ENCODE measurements around the gene FUNDC2. TPM values are rescaled to one million over a fixed set of nuclear protein-coding genes. Genes with fewer than 3 reads are reported as not detected.

The FUNDC2 gene
- total RNA-seq, 1 donor from 2014 or later: 44.2 TPM

GRCh38 chrX:155023907-155024833 is 2.5 kb upstream of the FUNDC2 start:
- intact Hi-C loops (cut with micrococcal nuclease): no loop called here

GRCh38 chrX:155026420-155026726 is 271 bp upstream of the FUNDC2 start:
- intact Hi-C loops (cut with micrococcal nuclease): loop anchor here (1.0 kb wide), 1 partner anchor 190 kb away; the partner anchor contains the start of gene VBP1

GRCh38 chrX:155027509-155028066 is 944 bp downstream of the FUNDC2 start:
- intact Hi-C loops (cut with micrococcal nuclease): loop anchor here (1.0 kb wide), 5 partner anchors 30 to 854 kb away; partner anchors contain the start of genes BRCC3, CMC4, MTCP1 and SPRY3

DNA sequence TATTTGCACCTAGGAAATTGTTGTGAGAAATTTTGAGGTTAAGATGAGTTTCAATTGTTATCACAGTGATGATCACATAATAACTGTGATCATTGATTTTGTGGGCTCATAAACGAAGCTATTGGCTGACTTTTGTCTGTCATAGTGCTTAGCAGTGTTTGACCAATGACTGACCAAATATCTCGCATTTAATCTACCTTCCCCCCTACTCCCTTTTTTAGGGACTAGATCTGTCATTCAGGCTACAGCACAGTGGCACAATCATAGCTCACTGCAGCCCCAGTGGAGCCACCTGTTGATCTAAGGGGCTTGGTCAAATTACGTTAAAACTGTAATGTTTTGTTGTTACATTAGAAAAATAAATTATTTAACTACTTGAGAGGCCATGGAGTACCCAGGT is 1.5 kb downstream of the FUNDC2 start:
- intact Hi-C loops (cut with micrococcal nuclease): no loop called here

GRCh38 chrX:155028877-155029291 is 2.2 kb downstream of the FUNDC2 start:
- intact Hi-C loops (cut with micrococcal nuclease): no loop called here

DNA sequence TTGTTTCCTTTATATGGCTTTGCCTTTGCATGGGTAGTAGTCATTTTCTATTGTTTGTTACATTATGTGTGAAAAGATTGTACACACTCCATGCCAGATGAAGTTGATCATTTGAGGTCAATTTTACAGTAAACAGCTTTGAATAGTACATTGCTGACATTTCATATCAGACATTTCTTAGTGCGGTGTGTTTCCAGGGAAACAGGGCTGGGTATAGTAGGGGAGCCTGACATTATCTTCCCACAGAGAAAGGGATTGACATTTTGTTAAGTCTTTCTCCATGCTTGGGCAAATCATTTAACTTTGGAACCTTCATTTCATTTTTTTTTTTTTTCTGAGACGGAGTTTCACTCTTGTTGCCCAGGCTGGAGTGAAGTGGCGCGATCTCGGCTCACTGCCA is 5.0 kb downstream of the FUNDC2 start:
- intact Hi-C loops (cut with micrococcal nuclease): no loop called here

- intact Hi-C loops (cut with micrococcal nuclease): no loop called here
Observed at GRCh38 chrX:155035688-155036087, 9.0 kb downstream of the FUNDC2 start.

GRCh38 chrX:155046129-155046810 is 19.6 kb downstream of the FUNDC2 start:
- intact Hi-C loops (cut with micrococcal nuclease): no loop called here

GRCh38 chrX:155046811-155047528 is 20.3 kb downstream of the FUNDC2 start:
- intact Hi-C loops (cut with micrococcal nuclease): no loop called here

DNA sequence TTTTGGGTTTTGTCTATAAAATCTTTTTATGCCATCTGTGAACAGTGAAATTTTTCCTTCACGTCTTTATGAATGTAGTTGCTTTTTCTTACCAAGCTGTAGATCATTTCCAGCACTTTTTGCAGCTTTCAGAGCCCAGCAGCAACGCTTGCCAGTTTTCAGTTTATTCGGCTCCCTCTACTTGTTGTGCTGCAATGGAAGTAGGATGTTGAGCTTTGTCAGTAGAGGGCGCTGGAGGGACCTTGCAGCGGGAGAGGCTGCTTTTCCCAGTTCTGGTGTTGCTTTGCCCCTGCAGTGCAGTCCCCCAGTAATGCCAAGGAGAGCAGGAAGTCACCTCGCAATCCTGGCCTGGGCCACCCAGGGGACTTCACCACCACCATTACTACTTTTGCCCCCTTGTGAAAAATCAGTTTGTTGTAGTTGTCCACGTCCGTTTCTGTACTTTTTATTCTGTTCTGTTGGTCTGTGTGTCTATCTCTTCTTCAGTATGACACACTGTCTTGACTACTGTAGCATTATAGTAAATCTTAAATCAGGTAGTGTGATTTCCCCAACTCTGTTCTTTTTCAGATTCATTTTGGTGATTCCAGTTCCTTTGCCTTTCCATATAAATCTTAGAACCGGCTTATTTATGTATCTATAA is 22.5 kb downstream of the FUNDC2 start:
- intact Hi-C loops (cut with micrococcal nuclease): loop anchor here (2.0 kb wide), 1 partner anchor 68 kb away; no protein-coding TSS in a partner anchor

DNA sequence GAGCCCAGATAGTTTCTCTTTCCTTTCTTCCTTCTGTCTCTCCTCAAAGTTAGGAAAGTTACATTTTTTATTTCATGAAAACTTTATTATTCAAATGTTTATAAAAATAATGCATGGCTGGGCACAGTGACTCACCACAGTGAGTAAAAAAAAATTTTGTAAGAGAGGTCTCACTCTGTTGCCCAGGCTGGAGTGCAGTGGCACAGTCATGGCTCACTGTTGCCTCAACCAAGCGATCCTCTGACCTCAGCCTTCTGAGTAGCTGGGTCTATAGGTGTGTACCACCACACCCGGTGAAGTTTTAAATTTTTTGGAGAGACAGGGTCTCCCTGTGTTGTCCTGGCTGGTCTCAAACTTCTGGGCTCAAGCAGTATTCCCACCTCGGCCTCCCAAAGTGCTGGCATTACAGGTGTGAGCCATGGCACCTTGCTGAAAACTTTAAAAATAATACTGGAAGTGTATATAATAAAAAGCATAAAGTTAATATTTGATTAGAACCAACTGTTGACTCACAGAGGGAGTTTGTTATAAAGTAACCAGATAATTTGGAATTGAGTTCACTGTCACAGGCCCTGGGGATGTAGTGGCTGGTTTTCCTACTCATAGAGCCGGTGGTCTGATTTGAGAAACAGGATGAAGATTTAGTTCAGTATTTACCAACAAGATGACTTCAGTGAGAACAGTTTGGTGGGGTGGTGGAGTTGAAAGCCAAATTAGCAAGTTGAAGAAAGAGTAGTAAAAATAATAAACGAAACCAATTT is 26.3 kb downstream of the FUNDC2 start:
- intact Hi-C loops (cut with micrococcal nuclease): no loop called here

DNA sequence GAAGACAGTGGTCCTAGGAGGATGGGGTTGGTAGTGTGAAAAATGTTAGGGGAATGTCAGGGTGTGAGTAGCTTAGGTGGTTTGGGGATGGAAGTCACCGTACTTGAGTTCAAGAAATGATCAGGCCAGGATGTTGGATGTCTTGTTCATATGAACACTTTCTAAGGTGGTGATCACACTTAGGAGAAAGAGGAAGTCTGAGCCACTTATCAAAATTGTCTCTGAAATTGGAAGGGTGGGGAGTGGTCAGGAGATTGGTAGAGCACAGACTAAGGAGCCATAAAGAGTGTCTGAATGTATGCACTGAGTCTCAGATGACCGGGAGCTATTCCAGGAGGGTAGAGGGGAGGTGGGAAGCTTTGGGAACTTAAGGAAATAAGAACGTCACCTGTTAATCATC is 27.0 kb downstream of the FUNDC2 start:
- intact Hi-C loops (cut with micrococcal nuclease): no loop called here

- intact Hi-C loops (cut with micrococcal nuclease): no loop called here
Observed at GRCh38 chrX:155054255-155054654, 27.6 kb downstream of the FUNDC2 start.

GRCh38 chrX:155055494-155055893 is 28.9 kb downstream of the FUNDC2 start:
- intact Hi-C loops (cut with micrococcal nuclease): no loop called here

DNA sequence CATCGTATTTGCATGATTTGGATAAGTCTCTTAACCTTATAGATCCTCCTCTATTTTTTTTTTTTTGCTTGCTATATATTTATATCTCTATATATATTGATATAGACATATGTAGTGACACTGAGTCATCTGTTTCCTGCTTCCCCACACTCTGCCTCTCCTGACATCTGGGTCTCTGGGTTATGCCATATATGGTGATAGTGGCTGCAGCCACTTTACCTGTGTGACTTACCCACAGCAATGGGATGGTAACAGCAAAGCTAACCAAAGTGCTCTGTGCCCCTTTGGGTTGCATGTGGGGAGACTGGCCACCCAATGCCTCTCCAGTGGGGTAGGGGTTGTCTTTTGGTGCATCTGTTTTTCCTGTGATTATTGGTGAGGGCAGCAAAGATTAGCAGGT is 29.8 kb downstream of the FUNDC2 start:
- intact Hi-C loops (cut with micrococcal nuclease): loop anchor here (1.0 kb wide), 1 partner anchor 138 kb away; no protein-coding TSS in a partner anchor

DNA sequence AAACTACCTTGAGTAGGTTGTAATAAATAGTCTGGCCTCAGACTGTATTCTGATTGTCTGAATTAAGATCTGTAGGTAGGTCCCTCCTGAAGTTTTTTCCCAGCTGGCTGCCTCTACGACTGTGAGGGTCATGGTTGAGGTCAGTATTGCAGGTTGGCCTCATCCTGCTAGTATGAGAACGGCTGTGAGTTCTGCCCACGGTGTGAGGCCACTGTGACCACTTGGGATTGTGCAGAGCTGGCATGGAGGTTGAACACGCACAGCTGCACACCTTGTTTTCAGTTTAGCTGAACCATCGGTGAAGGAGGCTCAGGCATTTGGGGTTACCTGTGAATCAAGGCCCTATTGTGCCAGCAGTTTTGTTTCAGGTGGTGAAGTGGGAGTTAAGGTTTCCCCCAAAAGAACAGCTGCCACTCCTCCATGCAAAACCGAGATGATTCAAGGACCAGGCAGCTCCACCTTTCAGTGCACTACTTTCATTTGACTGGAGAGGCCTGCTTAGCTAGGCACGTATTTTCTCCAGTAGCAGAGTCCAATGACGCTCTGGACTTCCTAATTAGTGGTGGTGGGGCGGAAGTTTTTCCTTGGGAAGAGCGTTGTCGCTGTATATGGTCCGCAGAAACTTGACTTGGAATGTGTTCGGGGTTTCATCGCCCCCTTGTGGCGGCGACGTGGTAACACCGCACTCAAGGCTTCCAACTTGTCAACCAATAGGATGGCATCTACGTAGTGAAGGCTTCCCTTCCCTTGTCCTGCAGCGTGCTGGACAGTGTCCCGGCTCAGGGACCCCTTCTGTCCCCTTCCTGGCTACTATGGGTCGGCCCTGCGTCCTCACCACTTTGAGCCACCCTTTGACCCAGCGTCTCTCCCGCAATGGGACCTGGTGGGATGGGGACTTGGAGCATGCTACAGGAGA is 30.5 kb downstream of the FUNDC2 start:
- intact Hi-C loops (cut with micrococcal nuclease): loop anchor here (1.0 kb wide), 4 partner anchors 14 to 139 kb away; partner anchors contain the start of genes BRCC3, CMC4 and MTCP1

DNA sequence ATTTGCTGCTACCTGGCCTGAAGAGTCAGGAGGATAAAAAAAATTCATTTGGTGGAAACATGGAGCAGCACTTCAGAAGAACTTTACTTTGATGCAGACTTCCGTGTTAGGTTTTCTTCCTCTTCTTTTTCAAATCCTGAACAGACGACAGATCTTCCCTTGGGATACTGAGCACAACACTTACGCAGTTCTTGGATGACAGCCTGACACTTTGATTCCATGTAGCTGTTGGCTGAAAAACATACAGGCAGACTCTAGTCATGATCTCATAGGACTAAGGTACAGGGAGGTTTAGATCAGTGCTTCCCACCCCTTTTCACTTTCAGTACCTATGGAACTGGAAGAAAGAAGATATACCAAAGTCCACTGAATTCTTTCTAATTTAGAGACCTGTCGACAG is 35.1 kb downstream of the FUNDC2 start:
- intact Hi-C loops (cut with micrococcal nuclease): no loop called here

- intact Hi-C loops (cut with micrococcal nuclease): no loop called here
Observed at GRCh38 chrX:155065035-155065734, 38.5 kb downstream of the FUNDC2 start.

Measured in T-helper 1 cell treated with Interleukin-12 subunit alpha and Interleukin-12 subunit beta and Interleukin-4 antibody, amounts not matched to agents 30 ng/mL and 1 ng/mL, for 36 hours (primary cell).